GM23338 (cell line): ENCODE data around the gene SEC22A. TPM values are rescaled to one million over a fixed set of nuclear protein-coding genes. Genes with fewer than 3 reads are reported as not detected.
A peak's percentile ranks its signal among the peaks of the same experiment; 100 is the strongest.

ENCODE experiments used
- ATAC-seq: fragments of 200-7000 bp; cut with Tn5 transposase; 3 replicates; pipeline ENCODE4 v1.9.1; 2020
- DNase-seq: peaks from one replicate; pipeline ENCODE4 v3.0.0-alpha.2; 2015; ENCODE audit warnings: low spot score
- H2AFZ ChIP-seq: fragments of 200-600 bp; sonication (generic); 2 replicates; pipeline ENCODE4 v1.8.0; 2016; ENCODE audit warnings: antibody characterized with exemption, mild to moderate bottlenecking, moderate library complexity
- H3F3A ChIP-seq: fragments of 200-600 bp; sonication (generic); replicated peaks from 2 replicates; pipeline ENCODE4 v1.8.0; 2017; ENCODE audit warnings: antibody characterized with exemption, mixed run types, low read depth
- H3K27ac ChIP-seq: fragments of 200-600 bp; sonication (generic); 2 replicates; pipeline ENCODE4 v1.6.1; 2016; ENCODE audit warnings: low read depth
- H3K27me3 ChIP-seq: fragments of 200-600 bp; sonication (generic); 2 replicates; pipeline ENCODE4 v1.8.0; 2016; ENCODE audit warnings: mild to moderate bottlenecking, mixed run types, moderate library complexity; ENCODE audit not compliant: insufficient read depth
- H3K36me3 ChIP-seq: fragments of 200-600 bp; sonication (generic); 2 replicates; pipeline ENCODE4 v1.8.0; 2016; ENCODE audit warnings: mild to moderate bottlenecking; ENCODE audit not compliant: insufficient read depth
- H3K4me1 ChIP-seq: fragments of 200-600 bp; sonication (generic); 2 replicates; pipeline ENCODE4 v1.8.0; 2016; ENCODE audit warnings: mild to moderate bottlenecking, moderate library complexity; ENCODE audit not compliant: insufficient read depth
- H3K4me2 ChIP-seq: fragments of 200-600 bp; sonication (generic); 2 replicates; pipeline ENCODE4 v1.7.1; 2017; ENCODE audit warnings: mixed run types
- H3K4me3 ChIP-seq: fragments of 200-600 bp; sonication (generic); 2 replicates; pipeline ENCODE4 v1.6.1; 2016; ENCODE audit warnings: mixed run types
- H3K79me2 ChIP-seq: fragments of 200-600 bp; sonication (generic); replicated peaks from 2 replicates; pipeline ENCODE4 v1.8.0; 2017; ENCODE audit warnings: mild to moderate bottlenecking; ENCODE audit not compliant: insufficient read depth
- H3K9me2 ChIP-seq: fragments of 200-600 bp; sonication (generic); 2 replicates; pipeline ENCODE4 v1.8.0; 2017; ENCODE audit not compliant: insufficient read depth
- H4K20me1 ChIP-seq: fragments of 200-600 bp; sonication (generic); replicated peaks from 2 replicates; pipeline ENCODE4 v1.8.0; 2017; ENCODE audit warnings: mild to moderate bottlenecking; ENCODE audit not compliant: insufficient read depth
- H3K27ac Mint-ChIP-seq: 2 replicates; pipeline ENCODE4 v1.8.0; 2020; ENCODE audit warnings: inconsistent platforms, mild to moderate bottlenecking, moderate library complexity, mixed read lengths
- H3K27me3 Mint-ChIP-seq: 3 replicates; pipeline ENCODE4 v1.8.0; 2022; ENCODE audit warnings: low read depth, mild to moderate bottlenecking, moderate library complexity, mixed read lengths, inconsistent platforms; ENCODE audit not compliant: insufficient read depth, poor library complexity
- H3K36me3 Mint-ChIP-seq: 3 replicates; pipeline ENCODE4 v1.8.0; 2021; ENCODE audit warnings: low read depth, mild to moderate bottlenecking, inconsistent platforms, moderate library complexity, mixed read lengths
- H3K4me1 Mint-ChIP-seq: 3 replicates; pipeline ENCODE4 v1.8.0; 2020; ENCODE audit warnings: mild to moderate bottlenecking, inconsistent platforms, mixed read lengths
- H3K4me3 Mint-ChIP-seq: 3 replicates; pipeline ENCODE4 v1.8.0; 2021; ENCODE audit warnings: moderate library complexity, mild to moderate bottlenecking, inconsistent platforms, mixed read lengths
- H3K9me3 Mint-ChIP-seq: 3 replicates; pipeline ENCODE4 v1.8.0; 2020; ENCODE audit warnings: moderate library complexity, mild to moderate bottlenecking, inconsistent platforms, mixed read lengths
- CREB1 ChIP-seq: fragments of 250-450 bp; sonication (Bioruptor Pico); IDR thresholded peaks from 2 replicates; pipeline ENCODE4 v1.5.0; 2020; ENCODE audit warnings: low read depth, mild to moderate bottlenecking, moderate library complexity
- ETS1 ChIP-seq: IDR thresholded peaks from 2 replicates; pipeline ENCODE4 v1.6.1; 2016; ENCODE audit warnings: antibody characterized with exemption
- EZH2 ChIP-seq: fragments of 200-600 bp; sonication (generic); IDR thresholded peaks from one replicate; pipeline ENCODE4 v1.8.0; 2017; ENCODE audit warnings: antibody characterized with exemption, mild to moderate bottlenecking, low read depth; ENCODE audit not compliant: unreplicated experiment
- EZH2phosphoT487 ChIP-seq: fragments of 200-600 bp; sonication (generic); IDR thresholded peaks from one replicate; pipeline ENCODE4 v1.8.1; 2018; ENCODE audit warnings: antibody characterized with exemption; ENCODE audit not compliant: unreplicated experiment
- JUNB ChIP-seq: IDR thresholded peaks from one replicate; pipeline ENCODE4 v1.6.1; 2016; ENCODE audit warnings: antibody characterized with exemption; ENCODE audit not compliant: unreplicated experiment
- NANOG ChIP-seq: IDR thresholded peaks from 2 replicates; pipeline ENCODE4 v1.6.1; 2016; ENCODE audit warnings: antibody characterized with exemption, borderline replicate concordance
- POLR2AphosphoS5 ChIP-seq: IDR thresholded peaks from 2 replicates; pipeline ENCODE4 v1.6.1; 2016; ENCODE audit warnings: antibody characterized with exemption, low read depth
- STAT1 ChIP-seq: IDR thresholded peaks from one replicate; pipeline ENCODE4 v1.6.1; 2016; ENCODE audit warnings: antibody characterized with exemption; ENCODE audit not compliant: unreplicated experiment
- ZNF114 ChIP-seq: fragments of 250-450 bp; sonication (Bioruptor Pico); IDR thresholded peaks from 2 replicates; pipeline ENCODE4 v1.5.0; 2020; ENCODE audit warnings: mild to moderate bottlenecking, moderate library complexity
- ZNF331 ChIP-seq: fragments of 250-450 bp; sonication (Bioruptor Pico); IDR thresholded peaks from 2 replicates; pipeline ENCODE4 v1.5.0; 2020; ENCODE audit warnings: low read depth, mild to moderate bottlenecking, moderate library complexity
- ZNF462 ChIP-seq: fragments of 250-450 bp; sonication (Bioruptor Pico); IDR thresholded peaks from 2 replicates; pipeline ENCODE4 v1.5.0; 2020; ENCODE audit warnings: mild to moderate bottlenecking, moderate library complexity
- polyA plus RNA-seq: library from polyadenylated mRNA; unstranded; fragments of >200 nt; fragmentation: Nextera tagmentation; extraction: Ambion mirVana; gene quantifications from 2 replicates; pipeline ENCODE4 v1.2.1, GENCODE V29; 2016
- total RNA-seq: library from RNA; depleted of rRNA; stranded (reverse); fragments of >200 nt; shearing (Covaris generic); gene quantifications from 2 replicates; pipeline ENCODE4 v1.2.3, GENCODE V29; 2014
- TF ChIP-seq, protein P1 (sequence below), 2 experiments: fragments of 200-600 bp in 1 of 2; sonication (generic) in 1 of 2; conservative IDR thresholded peaks; 2 replicates each; pipeline versions ENCODE4 v1.5.1 to v1.6.1; 2016 to 2017; ENCODE audit warnings: antibody characterized with exemption in 2 of 2, low read depth in 2 of 2, mild to moderate bottlenecking in 2 of 2, moderate library complexity in 1 of 2
- TF ChIP-seq, protein P2 (sequence below): IDR thresholded peaks from one replicate; pipeline ENCODE4 v1.6.1; 2018; ENCODE audit warnings: antibody characterized with exemption; ENCODE audit not compliant: unreplicated experiment

SEC22A gene
- total and polyA plus RNA-seq, 2 experiments from 2014 or later, result 11.2 to 24.1 TPM

DNA sequence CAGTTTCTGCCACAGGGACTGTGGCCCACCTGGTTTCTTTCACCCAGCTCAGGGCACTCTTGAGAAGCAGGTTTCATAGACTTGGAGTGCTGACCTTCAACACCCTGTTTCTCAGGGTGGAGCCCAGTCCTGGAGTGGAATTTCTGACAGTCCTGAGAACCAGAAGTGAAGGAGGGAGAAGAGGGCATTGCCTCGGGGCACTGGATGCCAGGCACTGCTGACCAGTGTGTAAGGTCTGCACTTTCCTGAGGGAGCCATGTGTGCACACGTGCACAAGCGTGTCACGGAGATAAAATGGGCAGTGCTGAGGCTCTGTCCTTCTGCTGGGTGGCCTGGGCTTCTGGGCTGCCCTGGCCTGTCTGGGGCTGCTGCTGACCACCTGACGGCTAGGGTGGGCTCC lies 118.5 kb downstream of the SEC22A start:
- Mint-ChIP-seq H3K4me1 (peaks cover 52% of the 10 kb centered on the region), H3K36me3 (peaks cover 3% of the 10 kb centered on the region; the same call in 2 of the 3 replicates), H3K27ac (peak overlapping the region; percentile 47; the same call in 1 of the 2 replicates), H3K4me3 (peak overlapping the region; percentile 37; the same call in 1 of the 3 replicates), H3K27me3 (peaks cover 21% of the 10 kb centered on the region), H3K9me3 (no peaks in the 10 kb centered on the region; the same call in 2 of the 3 replicates)
- Histone ChIP-seq H3K36me3 (no peaks in the 10 kb centered on the region), H3K27me3 (no peaks in the 10 kb centered on the region), H3K4me2 (peak overlapping the region; percentile 40), H3K9me2 (no peaks in the 10 kb centered on the region), H3K27ac (peak overlapping the region; percentile 59; the same call in 1 of the 2 replicates), H4K20me1 (no peaks in the 10 kb centered on the region), H2AFZ (no peak overlapping the region), H3K4me1 (peaks cover 35% of the 10 kb centered on the region), H3F3A (peaks cover 11% of the 10 kb centered on the region), H3K79me2 (no peaks in the 10 kb centered on the region), H3K4me3 (no peak overlapping the region)
- DNase-seq (no peak), ATAC-seq (no peak)
- TF ChIP-seq ZNF331 (CRISPR knock-in tag), result no peak
- TF ChIP-seq CREB1 (CRISPR knock-in tag), result no peak
- TF ChIP-seq EZH2, result no peak
- TF ChIP-seq, protein P1, sequence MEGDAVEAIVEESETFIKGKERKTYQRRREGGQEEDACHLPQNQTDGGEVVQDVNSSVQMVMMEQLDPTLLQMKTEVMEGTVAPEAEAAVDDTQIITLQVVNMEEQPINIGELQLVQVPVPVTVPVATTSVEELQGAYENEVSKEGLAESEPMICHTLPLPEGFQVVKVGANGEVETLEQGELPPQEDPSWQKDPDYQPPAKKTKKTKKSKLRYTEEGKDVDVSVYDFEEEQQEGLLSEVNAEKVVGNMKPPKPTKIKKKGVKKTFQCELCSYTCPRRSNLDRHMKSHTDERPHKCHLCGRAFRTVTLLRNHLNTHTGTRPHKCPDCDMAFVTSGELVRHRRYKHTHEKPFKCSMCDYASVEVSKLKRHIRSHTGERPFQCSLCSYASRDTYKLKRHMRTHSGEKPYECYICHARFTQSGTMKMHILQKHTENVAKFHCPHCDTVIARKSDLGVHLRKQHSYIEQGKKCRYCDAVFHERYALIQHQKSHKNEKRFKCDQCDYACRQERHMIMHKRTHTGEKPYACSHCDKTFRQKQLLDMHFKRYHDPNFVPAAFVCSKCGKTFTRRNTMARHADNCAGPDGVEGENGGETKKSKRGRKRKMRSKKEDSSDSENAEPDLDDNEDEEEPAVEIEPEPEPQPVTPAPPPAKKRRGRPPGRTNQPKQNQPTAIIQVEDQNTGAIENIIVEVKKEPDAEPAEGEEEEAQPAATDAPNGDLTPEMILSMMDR (conservative IDR thresholded peaks at IDR 0.05; ENCODE audit: low read depth in 2 of 2), result no peak
- TF ChIP-seq ETS1, result no peak
- TF ChIP-seq, protein P2, sequence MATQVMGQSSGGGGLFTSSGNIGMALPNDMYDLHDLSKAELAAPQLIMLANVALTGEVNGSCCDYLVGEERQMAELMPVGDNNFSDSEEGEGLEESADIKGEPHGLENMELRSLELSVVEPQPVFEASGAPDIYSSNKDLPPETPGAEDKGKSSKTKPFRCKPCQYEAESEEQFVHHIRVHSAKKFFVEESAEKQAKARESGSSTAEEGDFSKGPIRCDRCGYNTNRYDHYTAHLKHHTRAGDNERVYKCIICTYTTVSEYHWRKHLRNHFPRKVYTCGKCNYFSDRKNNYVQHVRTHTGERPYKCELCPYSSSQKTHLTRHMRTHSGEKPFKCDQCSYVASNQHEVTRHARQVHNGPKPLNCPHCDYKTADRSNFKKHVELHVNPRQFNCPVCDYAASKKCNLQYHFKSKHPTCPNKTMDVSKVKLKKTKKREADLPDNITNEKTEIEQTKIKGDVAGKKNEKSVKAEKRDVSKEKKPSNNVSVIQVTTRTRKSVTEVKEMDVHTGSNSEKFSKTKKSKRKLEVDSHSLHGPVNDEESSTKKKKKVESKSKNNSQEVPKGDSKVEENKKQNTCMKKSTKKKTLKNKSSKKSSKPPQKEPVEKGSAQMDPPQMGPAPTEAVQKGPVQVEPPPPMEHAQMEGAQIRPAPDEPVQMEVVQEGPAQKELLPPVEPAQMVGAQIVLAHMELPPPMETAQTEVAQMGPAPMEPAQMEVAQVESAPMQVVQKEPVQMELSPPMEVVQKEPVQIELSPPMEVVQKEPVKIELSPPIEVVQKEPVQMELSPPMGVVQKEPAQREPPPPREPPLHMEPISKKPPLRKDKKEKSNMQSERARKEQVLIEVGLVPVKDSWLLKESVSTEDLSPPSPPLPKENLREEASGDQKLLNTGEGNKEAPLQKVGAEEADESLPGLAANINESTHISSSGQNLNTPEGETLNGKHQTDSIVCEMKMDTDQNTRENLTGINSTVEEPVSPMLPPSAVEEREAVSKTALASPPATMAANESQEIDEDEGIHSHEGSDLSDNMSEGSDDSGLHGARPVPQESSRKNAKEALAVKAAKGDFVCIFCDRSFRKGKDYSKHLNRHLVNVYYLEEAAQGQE, result no peak
- TF ChIP-seq EZH2phosphoT487, result no peak
- TF ChIP-seq ZNF114, result no peak
- TF ChIP-seq POLR2AphosphoS5, result no peak
- TF ChIP-seq ZNF462 (CRISPR knock-in tag), result no peak
- TF ChIP-seq JUNB, result no peak
- TF ChIP-seq STAT1, result no peak
- no peak for TF ChIP-seq NANOG
